Endothelial cell of umbilical vein (primary cell): ENCODE data around the gene PIP5K1C. TPM values are rescaled to one million over a fixed set of nuclear protein-coding genes. Genes with fewer than 3 reads are reported as not detected.

Experiments
- BruUV-seq: library from RNA; stranded (reverse); fragments of 400-500 nt; replicated peaks from 2 replicates; lab custom pipeline; 2021; lab: Mats Ljungman, UMichigan
- CTCF ChIA-PET: fragments of 300-600, 350-600 bp; sonication (Branson Sonifier 250); formaldehyde crosslinking; loops from one replicate; lab custom pipeline; 2021; ENCODE audit warnings: antibody characterized with exemption, inconsistent platforms; lab: Charles Lee
- POLR2A ChIA-PET: fragments of 300-600, 350-600 bp; sonication (Branson Sonifier 250); formaldehyde crosslinking; loops from one replicate; lab custom pipeline; 2021; ENCODE audit warnings: antibody characterized with exemption, inconsistent platforms; lab: Charles Lee
- DNase-seq: peaks from one replicate; pipeline ENCODE4 v3.0.0-alpha.2; 2011; ENCODE audit warnings: low read depth, low spot score
- FAIRE-seq: peaks from 2 replicates; lab custom pipeline; 2011; peaks lifted over from hg19 to GRCh38; lab: Jason Lieb, UNC
- H2AFZ ChIP-seq: 2 replicates; pipeline ENCODE4 v1.6.0; 2012; ENCODE audit warnings: low read depth, low read length, control low read depth, inconsistent platforms
- H3K27ac ChIP-seq: 2 replicates; pipeline ENCODE4 v1.5.1; 2011; ENCODE audit warnings: low read depth, mild to moderate bottlenecking, control low read depth, low read length, moderate library complexity; ENCODE audit not compliant: insufficient read depth
- H3K27me3 ChIP-seq, 2 experiments: 2 replicates each; pipeline versions ENCODE4 v1.6.0 to v1.6.1; 2011; ENCODE audit warnings: low read length in 2 of 2, mixed read lengths in 1 of 2; ENCODE audit not compliant: control insufficient read depth in 2 of 2, insufficient read depth in 2 of 2
- H3K36me3 ChIP-seq, 2 experiments: 2 replicates in 1 of 2; 3 replicates in 1 of 2; pipeline ENCODE4 v1.5.1; 2011; ENCODE audit warnings: low read length in 2 of 2, mild to moderate bottlenecking in 1 of 2, moderate library complexity in 1 of 2; ENCODE audit not compliant: control insufficient read depth in 2 of 2, insufficient read depth in 2 of 2; ENCODE audit errors: extremely low read depth in 1 of 2
- H3K4me1 ChIP-seq: 3 replicates; pipeline ENCODE4 v1.5.1; 2011; ENCODE audit warnings: mild to moderate bottlenecking, low read length; ENCODE audit not compliant: control insufficient read depth, insufficient read depth; ENCODE audit errors: extremely low read depth
- H3K4me2 ChIP-seq: 2 replicates; pipeline ENCODE4 v1.6.1; 2011; ENCODE audit warnings: low read length, control low read depth, mixed read lengths; ENCODE audit not compliant: insufficient read depth
- H3K4me3 ChIP-seq, 3 experiments: fragments of 200-600 bp in 1 of 3; sonication (generic), shearing (Covaris generic) in 1 of 3; replicated peaks in 1 of 3; 2 replicates each; pipeline ENCODE4 v1.5.1; 2011 to 2016; ENCODE audit warnings: control low read depth in 3 of 3, low read length in 3 of 3, mild to moderate bottlenecking in 2 of 3, inconsistent platforms in 1 of 3, low read depth in 1 of 3, moderate library complexity in 1 of 3; ENCODE audit not compliant: insufficient read depth in 1 of 3
- H3K79me2 ChIP-seq: 2 replicates; pipeline ENCODE4 v1.6.0; 2012; ENCODE audit warnings: low read length, inconsistent platforms; ENCODE audit not compliant: control insufficient read depth, insufficient read depth
- H3K9ac ChIP-seq: replicated peaks from 2 replicates; pipeline ENCODE3; 2011; ENCODE audit warnings: low read length, control low read depth; ENCODE audit not compliant: insufficient read depth; ENCODE audit errors: extremely low read depth
- H3K9me1 ChIP-seq: replicated peaks from 3 replicates; pipeline ENCODE4 v1.6.0; 2011; ENCODE audit warnings: mild to moderate bottlenecking, low read length; ENCODE audit not compliant: control insufficient read depth, insufficient read depth; ENCODE audit errors: extremely low read depth
- H3K9me3 ChIP-seq: replicated peaks from 2 replicates; pipeline ENCODE4 v1.5.1; 2012; ENCODE audit warnings: low read length, inconsistent platforms; ENCODE audit not compliant: control insufficient read depth, insufficient read depth
- H4K20me1 ChIP-seq: replicated peaks from 2 replicates; pipeline ENCODE3; 2011; ENCODE audit warnings: mild to moderate bottlenecking, low read length; ENCODE audit not compliant: control insufficient read depth, insufficient read depth; ENCODE audit errors: extremely low read depth
- CTCF ChIP-seq, 2 donors: IDR thresholded peaks; 1 replicate in 1 of 2; 2 replicates in 1 of 2; pipeline ENCODE4 v1.5.1; 2011; ENCODE audit warnings: low read length in 2 of 2, mild to moderate bottlenecking in 2 of 2, moderate library complexity in 2 of 2, control low read depth in 1 of 2, inconsistent platforms in 1 of 2, low read depth in 1 of 2; ENCODE audit not compliant: insufficient read depth in 1 of 2; ENCODE audit errors: extremely low read depth in 1 of 2
- EZH2 ChIP-seq: IDR thresholded peaks from 2 replicates; pipeline ENCODE4 v1.6.1; 2012; ENCODE audit warnings: borderline replicate concordance, low read depth, mild to moderate bottlenecking, moderate library complexity, low read length, inconsistent platforms; ENCODE audit not compliant: severe bottlenecking
- FOS ChIP-seq: IDR thresholded peaks from 2 replicates; pipeline ENCODE4 v1.6.1; 2011; ENCODE audit warnings: mild to moderate bottlenecking, low read length, moderate library complexity, borderline replicate concordance; ENCODE audit not compliant: insufficient read depth
- GATA2 ChIP-seq: IDR thresholded peaks from 2 replicates; pipeline ENCODE4 v1.7.0; 2011; ENCODE audit warnings: low read depth, mild to moderate bottlenecking, moderate library complexity, mixed read lengths, low read length; ENCODE audit not compliant: insufficient read length, insufficient read depth
- JUN ChIP-seq: IDR thresholded peaks from 2 replicates; pipeline ENCODE4 v1.6.1; 2011; ENCODE audit warnings: borderline replicate concordance, low read depth; ENCODE audit not compliant: insufficient read length, insufficient read depth
- MYC ChIP-seq: IDR thresholded peaks from one replicate; pipeline ENCODE4 v1.6.1; 2011; ENCODE audit warnings: mild to moderate bottlenecking, low read depth, low read length
- POLR2A ChIP-seq: IDR thresholded peaks from 2 replicates; pipeline ENCODE4 v1.6.1; 2012; ENCODE audit warnings: low read depth, mild to moderate bottlenecking, control low read depth, low read length
- POLR2AphosphoS5 ChIP-seq: IDR thresholded peaks from 2 replicates; pipeline ENCODE4 v1.6.1; 2012; ENCODE audit warnings: low read depth, mild to moderate bottlenecking, control low read depth, low read length, moderate library complexity; ENCODE audit not compliant: insufficient read depth
- dilution Hi-C: fragments of 300-500 bp; cut with MboI; formaldehyde crosslinking; loops from one replicate; pipeline ENCODE4 v1.15.0; 2019; ENCODE audit warnings: low sequenced_read_pairs; ENCODE audit not compliant: extremely low pct_ligation_motif_present
- intact Hi-C: fragments of 100-400 bp; cut with micrococcal nuclease; formaldehyde crosslinking; loops from one replicate; pipeline ENCODE4 v1.10.0; 2022
- polyA plus RNA-seq, 4 experiments: library from polyadenylated mRNA; depleted of rRNA in 3 of 4; stranded (reverse) in 3 of 4; unstranded in 1 of 4; fragments of >200 nt; gene quantifications; 2 replicates each; pipeline versions ENCODE4 v1.2.1 to v1.2.3, GENCODE V29; 2011 to 2012; ENCODE audit warnings: missing spikeins in 1 of 4
- total RNA-seq: library from RNA; stranded (reverse); gene quantifications from 2 replicates; pipeline ENCODE4 v1.2.3, GENCODE V29; 2021
- TF ChIP-seq, protein P1 (sequence below): IDR thresholded peaks from 2 replicates; pipeline ENCODE4 v1.6.1; 2011; ENCODE audit not compliant: insufficient read depth, insufficient read length

Gene PIP5K1C
- total and polyA plus RNA-seq, 2 donors (not counting 3 experiments of a cell fraction or from before 2014, with no cell fraction given), result 31.6 to 79.5 TPM

- POLR2A ChIA-PET, result no interaction called here
- H3K27ac ChIP-seq, result no peak overlapping the region
- no peaks in the 10 kb centered on the region for H3K9me3 ChIP-seq
- CTCF ChIA-PET, result no interaction called here
- H3K79me2 ChIP-seq, result no peaks in the 10 kb centered on the region
- no peaks in the 10 kb centered on the region for H3K9me1 ChIP-seq
- peaks cover 23% of the 10 kb centered on the region for H3K4me1 ChIP-seq
- no TSS peak for BruUV-seq
- no peak overlapping the region for H3K9ac ChIP-seq
- H3K36me3 ChIP-seq, result no peaks in the 10 kb centered on the region
- peak overlapping the region; percentile 53 for H3K4me2 ChIP-seq
- intact Hi-C loops, result loop anchor here (2.0 to 5.0 kb wide), 2 partner anchors 21 to 33 kb away; partner anchors contain the start of genes GIPC3 and HMG20B
- dilution Hi-C loops, result no loop called here
- H3K27me3 ChIP-seq, result no peaks in the 10 kb centered on the region
- TF ChIP-seq FOS, result no peak
- TF ChIP-seq, protein P1, sequence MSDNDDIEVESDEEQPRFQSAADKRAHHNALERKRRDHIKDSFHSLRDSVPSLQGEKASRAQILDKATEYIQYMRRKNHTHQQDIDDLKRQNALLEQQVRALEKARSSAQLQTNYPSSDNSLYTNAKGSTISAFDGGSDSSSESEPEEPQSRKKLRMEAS, result no peak
- no peak for FAIRE-seq
- H3K4me3 ChIP-seq, result no peak overlapping the region
- no peak for DNase-seq
- H4K20me1 ChIP-seq, result no peaks in the 10 kb centered on the region
- no peak overlapping the region for H2AFZ ChIP-seq
Measured at GRCh38 chr19:3605770-3606169, 94.5 kb downstream of the PIP5K1C start.

- ChIA-PET POLR2A (no interaction called here), CTCF (no interaction called here)
- Histone ChIP-seq H2AFZ (no peak overlapping the region), H3K9ac (no peak overlapping the region), H3K36me3 (no peaks in the 10 kb centered on the region), H3K4me3 (no peak overlapping the region), H3K27ac (no peak overlapping the region), H3K9me3 (no peaks in the 10 kb centered on the region), H3K9me1 (no peaks in the 10 kb centered on the region), H3K4me1 (peaks cover 23% of the 10 kb centered on the region), H3K27me3 (no peaks in the 10 kb centered on the region), H4K20me1 (no peaks in the 10 kb centered on the region), H3K4me2 (no peak overlapping the region), H3K79me2 (no peaks in the 10 kb centered on the region)
- no TSS peak for BruUV-seq
- FAIRE-seq, result no peak
- intact Hi-C loops (loop anchor here (5.0 kb wide), 1 partner anchor 33 kb away; the partner anchor contains the start of gene HMG20B), dilution Hi-C loops (no loop called here)
- no peak for DNase-seq
- TF ChIP-seq EZH2 (no peak), POLR2A (no peak), FOS (no peak), MYC (no peak), CTCF (IDR thresholded peaks at IDR 0.05; ENCODE audit: extremely low read depth in 1 of 2, insufficient read depth in 1 of 2, low read depth in 1 of 2, low read length in 2 of 2) (no peak), JUN (no peak), POLR2AphosphoS5 (no peak), GATA2 (no peak)
- TF ChIP-seq, protein P1, result no peak
Measured at GRCh38 chr19:3605361-3605760, 94.9 kb downstream of the PIP5K1C start.
